HG02623 (cell line): ENCODE results near the gene SPECC1L.

Source experiments
- ATAC-seq: cut with Tn5 transposase; IDR thresholded peaks from one replicate; pipeline ENCODE4 v1.9.1; 2021; ENCODE audit warnings: moderate library complexity; ENCODE audit not compliant: unreplicated experiment

Gene SPECC1L

DNA sequence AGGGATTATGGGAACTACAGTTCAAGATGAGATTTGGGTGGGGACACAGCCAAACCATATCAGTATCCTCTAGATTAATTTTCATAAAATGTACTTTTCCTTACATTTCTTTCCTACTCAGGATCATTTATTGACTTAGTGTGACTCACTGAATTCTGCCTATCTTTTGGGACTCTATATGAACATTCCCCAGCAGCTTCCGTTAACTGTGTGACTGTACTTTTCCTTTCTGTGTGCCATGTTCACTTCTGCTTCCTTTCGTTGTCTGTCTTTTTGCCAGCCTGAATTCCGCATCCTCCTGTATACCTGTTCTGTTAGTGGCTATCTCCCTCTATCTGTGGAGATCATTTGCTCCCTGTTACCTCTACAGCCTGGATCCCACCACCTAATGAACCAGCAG, 48.8 kb downstream of the SPECC1L start:
- no peak for ATAC-seq

DNA sequence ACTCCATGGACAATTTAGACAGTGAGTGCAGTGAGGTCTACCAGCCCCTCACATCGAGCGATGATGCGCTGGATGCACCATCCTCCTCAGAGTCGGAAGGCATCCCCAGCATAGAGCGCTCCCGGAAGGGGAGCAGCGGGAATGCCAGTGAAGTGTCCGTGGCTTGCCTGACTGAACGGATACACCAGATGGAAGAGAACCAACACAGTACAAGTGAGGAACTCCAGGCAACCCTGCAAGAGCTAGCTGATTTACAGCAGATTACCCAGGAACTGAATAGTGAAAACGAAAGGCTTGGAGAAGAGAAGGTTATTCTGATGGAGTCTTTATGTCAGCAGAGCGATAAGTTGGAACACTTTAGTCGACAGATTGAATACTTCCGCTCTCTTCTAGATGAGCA, 51.4 kb downstream of the SPECC1L start:
- ATAC-seq: no peak

- no peak for ATAC-seq
Measured at GRCh38 chr22:24322522-24322921, 51.9 kb downstream of the SPECC1L start.

DNA sequence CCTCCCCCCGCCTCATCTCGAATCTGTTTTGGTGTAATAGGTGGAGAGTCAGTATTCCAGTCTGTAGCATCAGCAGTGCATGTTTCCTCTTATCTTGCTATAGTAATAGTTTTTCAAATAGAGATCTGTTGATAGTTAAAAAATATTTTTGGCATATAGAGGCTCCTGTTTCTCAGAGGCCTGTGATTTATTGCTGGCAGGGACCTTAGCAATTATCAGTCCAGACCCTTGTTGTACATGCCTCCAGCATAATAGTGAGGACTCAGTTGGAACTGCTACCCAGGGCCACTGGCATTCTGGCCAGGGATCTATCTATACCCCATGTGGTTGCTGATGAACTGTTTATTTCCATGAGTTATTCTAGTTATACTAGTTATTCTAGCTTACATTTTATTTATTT, 52.6 kb downstream of the SPECC1L start:
- no peak for ATAC-seq

GRCh38 chr22:24323695-24324094, 53.1 kb downstream of the SPECC1L start:
- ATAC-seq: no peak

GRCh38 chr22:24324137-24324536, 53.5 kb downstream of the SPECC1L start:
- no peak for ATAC-seq

- ATAC-seq: no peak
Measured at GRCh38 chr22:24325105-24325757, 54.6 kb downstream of the SPECC1L start.

- no peak for ATAC-seq
Measured at GRCh38 chr22:24326266-24326665, 55.6 kb downstream of the SPECC1L start.

GRCh38 chr22:24327832-24328231, 57.2 kb downstream of the SPECC1L start:
- ATAC-seq: no peak

- no peak for ATAC-seq
Measured at GRCh38 chr22:24329453-24329852, 58.8 kb downstream of the SPECC1L start.

- ATAC-seq: no peak
Measured at GRCh38 chr22:24330636-24331035, 60.0 kb downstream of the SPECC1L start.

- ATAC-seq: no peak
Measured at GRCh38 chr22:24331468-24332440, 61.1 kb downstream of the SPECC1L start.

DNA sequence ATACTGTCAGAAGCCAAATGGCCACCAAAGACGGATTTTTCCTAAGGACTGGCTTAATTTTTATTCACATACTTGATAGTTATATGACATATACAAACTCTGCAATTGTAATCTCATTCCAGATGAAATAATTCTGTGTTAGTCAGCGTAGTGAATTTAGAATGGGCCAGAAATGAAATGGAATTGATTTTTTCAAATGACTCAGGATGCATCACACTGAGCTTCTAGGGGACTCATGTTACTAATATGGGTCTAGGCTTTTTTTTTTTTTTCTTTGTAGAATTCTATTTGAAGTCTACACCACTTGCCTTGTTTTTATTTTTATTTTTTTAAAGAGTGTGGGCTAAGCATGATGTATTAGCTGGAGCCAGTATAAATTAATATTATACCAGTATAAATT, 62.7 kb downstream of the SPECC1L start:
- ATAC-seq: no peak

GRCh38 chr22:24335496-24335895, 64.9 kb downstream of the SPECC1L start:
- ATAC-seq: no peak

DNA sequence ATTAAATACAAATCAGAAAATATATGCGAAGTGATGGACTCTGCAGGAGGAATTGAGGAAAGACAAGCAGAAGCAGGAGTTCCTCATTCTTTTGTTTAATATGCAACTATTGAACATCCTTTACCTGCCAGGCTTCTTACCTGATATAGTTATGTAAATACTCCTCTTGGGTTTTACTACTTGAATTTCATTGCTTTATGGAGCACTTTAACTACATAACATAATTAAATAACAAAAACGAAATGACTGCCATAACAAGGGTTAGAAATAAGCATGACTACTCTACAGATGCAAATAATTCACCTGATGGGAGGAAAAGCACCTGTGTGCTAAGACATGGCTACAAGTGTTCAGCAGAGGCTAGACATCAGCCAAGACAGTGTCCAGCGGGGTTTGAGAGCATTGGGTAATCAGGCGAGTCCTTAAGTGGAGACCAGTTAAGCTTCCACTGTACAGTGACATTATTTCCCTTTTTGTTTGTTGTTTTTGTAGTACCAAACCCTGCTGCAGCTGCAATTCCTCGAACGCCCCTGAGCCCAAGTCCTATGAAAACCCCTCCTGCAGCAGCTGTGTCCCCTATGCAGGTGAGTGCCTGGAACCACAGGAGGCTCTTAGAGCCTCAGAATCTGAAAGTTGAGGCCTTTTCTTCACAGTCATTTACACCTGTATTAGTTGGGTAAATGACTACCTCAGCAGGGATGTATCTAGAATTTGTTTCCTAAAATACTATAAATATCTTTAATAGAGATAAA, 67.4 kb downstream of the SPECC1L start:
- ATAC-seq: no peak

DNA sequence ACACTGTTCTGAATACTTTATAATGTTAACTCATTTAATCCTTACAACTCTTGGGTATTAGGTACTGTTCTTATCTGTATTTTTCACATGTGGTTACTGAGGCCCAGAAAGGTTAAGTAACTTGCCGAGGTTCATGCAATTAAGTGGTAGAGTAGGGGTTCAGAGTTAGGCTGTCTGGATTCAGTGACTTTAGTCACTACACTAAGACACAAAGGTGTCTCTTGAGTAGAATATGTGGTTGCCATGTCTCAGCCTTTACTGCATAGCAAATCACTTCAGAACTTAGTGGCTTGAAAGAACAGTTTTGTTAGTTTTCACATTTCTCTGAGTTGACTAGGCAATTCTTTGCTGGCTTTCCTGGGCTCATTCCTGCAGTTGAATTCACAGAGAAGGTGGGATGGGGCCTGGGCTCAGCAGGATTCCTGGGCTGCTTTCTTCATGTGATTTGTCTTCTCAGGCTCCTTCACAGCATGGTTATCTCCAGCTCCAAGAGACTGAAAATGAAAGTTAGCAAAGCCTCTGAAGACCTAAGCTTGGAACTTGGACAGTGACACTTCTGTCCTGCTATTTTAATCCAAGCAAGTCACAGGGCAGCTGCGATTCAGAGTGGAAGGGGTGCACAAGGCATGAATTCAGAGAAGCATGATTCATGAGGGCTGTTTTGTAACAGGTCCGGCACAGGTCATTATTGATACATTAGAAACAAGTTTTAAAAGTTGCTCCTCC, 68.3 kb downstream of the SPECC1L start:
- no peak for ATAC-seq

- no peak for ATAC-seq
Measured at GRCh38 chr22:24339452-24339747, 68.8 kb downstream of the SPECC1L start.

DNA sequence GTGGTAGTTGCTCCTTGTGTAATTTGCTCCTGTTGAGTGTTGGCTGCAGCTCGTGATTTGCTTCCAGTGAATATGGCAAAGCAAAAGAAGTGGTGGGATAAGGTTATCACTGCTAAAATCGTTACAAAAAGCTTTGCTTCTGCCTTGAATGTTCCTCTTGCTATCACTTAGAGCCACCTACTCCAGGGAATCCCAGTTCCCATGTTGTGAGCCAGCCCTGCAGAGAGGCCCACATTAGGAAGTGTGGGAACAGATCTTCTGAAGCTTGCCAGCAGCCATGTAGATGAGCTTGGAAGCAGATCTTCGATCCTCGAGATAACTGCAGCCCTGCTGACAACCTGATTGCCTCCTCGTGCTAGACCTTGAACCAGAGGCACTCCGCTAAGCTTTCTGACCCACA, 71.0 kb downstream of the SPECC1L start:
- no peak for ATAC-seq

DNA sequence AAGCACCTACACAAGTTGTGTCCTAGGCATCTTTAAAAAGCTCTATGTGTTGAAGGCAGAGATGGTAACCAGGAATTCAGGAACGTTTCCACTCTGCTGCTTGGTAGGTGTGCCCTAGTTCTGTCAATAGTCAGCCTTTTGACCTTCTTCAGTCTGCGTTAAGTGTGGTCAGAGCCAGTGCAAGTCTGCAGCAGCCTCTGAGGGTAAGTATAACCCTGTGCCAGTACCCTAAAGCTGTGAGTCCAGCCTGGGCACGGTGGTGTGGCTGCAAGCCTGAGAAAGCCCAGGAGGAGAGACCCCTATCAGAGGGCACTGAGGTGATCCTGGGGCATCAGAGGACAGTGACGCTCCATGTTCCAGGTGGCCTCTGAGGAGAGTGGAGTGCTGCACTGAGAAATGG, 80.0 kb downstream of the SPECC1L start:
- ATAC-seq: no peak

- no peak for ATAC-seq
Measured at GRCh38 chr22:24353121-24353520, 82.5 kb downstream of the SPECC1L start.

- no peak for ATAC-seq
Measured at GRCh38 chr22:24355574-24355973, 84.9 kb downstream of the SPECC1L start.
